NCI-H1092 (cell line): Measurements from ENCODE around the gene JMJD1C.
"Not testable (repeated sequence)": the region's sequence is repeated elsewhere in the genome, so short reads cannot be mapped to it uniquely, and the experiment has no call there.

ENCODE experiments used
- DNase-seq: peaks from one replicate; lab custom pipeline; 2025; lab: John Stamatoyannopoulos, UW

Gene JMJD1C

DNA sequence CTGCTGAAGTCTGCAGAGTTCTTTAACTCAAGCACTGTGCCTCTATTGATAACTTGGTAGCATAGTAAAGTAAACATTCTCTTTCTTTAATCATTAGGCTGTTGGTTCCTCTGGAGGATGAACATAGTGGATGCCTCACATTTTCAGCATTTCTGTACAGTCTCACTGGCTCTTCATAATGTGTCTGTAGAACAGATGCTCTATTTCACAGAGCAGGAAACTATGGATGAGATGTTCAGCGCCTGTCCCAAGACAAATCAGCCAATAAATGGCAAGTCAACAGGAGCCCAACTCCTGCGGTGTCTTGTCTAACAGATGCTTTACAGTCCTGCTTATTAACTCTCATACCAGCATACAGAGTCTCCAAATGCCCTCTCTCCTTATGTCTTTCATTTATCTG is 296.2 kb downstream of the JMJD1C start:
- DNase-seq, result no peak

DNA sequence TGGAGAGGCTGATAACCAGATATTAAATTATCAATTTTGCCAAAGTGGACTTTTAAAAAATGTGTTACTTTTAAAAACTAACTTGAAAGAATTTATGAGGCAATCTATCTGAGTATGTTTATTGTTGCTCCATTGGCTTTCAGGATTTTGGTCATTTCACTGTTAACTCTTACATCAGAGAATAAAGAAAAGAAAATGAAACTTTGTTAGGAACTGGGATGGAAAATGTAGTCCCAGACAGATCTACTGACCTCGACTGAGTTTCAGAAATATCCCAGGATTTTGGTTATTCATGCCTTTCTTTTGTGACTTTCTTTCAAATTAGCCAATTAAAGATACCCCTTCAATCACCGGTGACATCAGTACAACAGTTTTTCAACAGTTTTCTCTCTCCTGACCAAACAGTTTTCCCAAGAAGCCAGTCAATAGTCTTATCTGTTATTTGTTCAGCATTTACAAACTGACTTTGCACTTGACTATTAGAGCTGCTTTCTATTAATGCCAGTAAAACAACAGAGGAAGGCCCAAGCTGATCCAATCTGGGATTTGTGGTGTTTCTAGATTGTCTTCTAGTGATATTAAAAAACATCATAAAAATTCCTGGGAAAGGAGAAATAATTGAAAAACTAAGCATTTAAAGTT is 296.8 kb downstream of the JMJD1C start:
- DNase-seq, result no peak

DNA sequence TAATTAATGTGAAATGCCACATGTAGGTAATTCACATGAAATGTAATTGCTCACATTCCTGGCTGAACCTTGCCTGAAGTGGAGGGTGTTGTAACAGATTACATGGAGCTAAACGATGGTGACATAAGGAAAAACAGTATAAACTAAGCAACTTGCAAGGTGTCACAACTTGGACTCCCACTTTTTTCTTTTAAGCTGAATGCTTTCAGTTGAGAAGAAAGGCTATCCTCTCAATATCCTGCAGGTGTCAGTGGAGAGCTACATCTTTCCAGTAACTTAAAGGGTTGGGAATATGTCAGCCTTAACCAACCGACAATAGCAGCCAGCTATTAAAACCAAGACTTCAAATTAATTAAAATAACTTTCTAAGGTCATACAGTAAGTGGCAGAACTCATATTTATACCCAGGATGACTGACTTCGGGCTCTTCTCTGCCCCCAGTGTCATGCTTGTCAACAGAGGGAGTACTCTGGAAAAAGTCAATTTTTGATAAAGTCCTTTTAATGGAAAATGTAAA is 299.0 kb downstream of the JMJD1C start:
- peak; percentile 43 for DNase-seq

DNA sequence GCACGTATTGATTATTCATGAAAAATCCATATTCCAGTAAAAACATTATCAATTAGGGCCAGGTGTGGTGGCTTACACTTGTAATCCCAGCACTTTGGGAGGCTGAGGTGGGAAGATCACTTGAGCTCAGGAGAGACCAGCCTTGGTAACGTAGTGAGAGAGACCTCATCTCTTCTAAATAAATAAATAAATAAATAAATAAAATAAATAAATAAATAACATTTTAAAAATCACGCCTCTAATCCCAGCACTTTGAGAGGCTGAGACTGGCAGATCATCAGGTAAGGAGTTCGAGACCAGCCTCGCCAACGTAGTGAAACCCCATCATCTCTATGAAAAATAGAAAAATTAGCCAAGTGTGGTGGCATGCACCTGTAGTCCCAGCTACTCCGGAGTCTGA is 300.5 kb downstream of the JMJD1C start:
- DNase-seq, result no peak

DNA sequence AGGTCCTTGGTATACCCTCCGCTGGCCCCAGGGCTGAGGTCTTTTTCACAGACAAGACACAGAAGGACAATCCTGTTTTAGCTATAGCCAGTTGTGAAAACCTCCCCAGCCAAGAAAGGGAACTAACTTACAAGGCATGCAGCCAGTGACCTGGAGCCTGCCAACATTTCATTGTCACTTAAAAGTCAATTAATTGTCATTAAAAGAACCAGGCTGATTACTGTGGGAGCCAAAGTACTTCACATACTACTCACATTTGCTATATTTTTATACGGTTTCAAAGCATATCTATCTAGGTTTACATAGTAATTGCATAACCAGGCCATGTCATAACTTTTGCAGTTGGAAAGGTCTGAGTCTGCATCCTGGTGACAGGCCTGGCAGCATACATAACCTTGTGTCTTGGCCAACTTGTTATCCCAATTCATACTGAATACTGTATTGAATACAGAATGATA is 301.6 kb downstream of the JMJD1C start:
- DNase-seq, result no peak

DNA sequence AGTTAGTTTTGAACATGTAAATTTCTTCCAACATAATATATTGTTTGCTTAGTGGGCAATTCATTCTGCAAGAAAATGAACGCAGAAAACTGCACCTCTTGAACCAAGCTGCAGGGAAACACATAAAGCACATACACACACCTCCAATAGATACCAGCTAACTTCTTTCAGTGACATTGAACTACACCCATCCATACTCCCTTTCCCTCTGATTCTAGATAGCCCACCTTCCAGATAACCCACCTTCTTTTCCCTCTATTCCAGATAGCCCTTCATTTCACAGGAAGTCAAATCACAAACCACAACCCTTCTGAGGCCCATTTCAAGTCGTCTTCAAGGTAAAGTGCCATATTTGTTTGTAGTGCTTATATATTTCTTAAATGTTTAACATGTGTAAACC is 304.2 kb downstream of the JMJD1C start:
- DNase-seq, result no peak

DNA sequence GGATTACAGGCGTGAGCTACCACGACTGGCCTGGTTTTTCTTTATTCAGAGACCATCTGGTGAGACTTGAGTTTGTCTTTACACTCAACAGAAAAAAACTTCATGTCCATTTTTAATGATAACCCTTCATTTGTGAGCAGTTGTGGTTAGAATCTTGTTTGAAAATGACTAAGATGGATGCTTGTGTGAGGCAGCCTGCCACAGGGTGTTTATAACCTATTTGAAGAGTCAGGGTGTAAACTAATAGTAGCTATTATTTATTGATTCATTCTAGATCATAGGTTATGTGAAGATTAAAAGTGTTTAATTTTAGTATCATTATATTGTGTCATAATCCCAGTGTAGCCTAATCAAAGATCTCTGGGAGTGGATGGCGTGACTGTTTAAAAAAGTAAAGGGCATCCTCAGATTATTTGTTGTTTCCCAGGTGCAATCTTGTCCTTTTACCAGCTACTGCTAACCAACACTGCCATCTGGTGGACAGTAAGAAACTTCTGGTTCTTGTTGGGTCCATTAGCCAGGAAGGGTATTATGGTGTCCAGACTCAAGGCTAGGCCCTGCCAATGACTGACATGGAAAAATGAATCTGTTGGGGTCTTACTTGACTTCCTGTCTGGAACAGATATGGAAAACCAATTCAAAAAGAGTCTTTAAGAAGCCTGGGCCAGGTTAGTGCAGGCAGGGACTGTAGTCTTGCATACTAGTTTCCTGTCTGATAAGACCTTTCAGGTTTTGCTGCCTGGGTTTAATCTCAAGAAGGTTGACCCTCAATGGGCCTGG is 307.7 kb downstream of the JMJD1C start:
- peak; percentile 73 for DNase-seq

DNA sequence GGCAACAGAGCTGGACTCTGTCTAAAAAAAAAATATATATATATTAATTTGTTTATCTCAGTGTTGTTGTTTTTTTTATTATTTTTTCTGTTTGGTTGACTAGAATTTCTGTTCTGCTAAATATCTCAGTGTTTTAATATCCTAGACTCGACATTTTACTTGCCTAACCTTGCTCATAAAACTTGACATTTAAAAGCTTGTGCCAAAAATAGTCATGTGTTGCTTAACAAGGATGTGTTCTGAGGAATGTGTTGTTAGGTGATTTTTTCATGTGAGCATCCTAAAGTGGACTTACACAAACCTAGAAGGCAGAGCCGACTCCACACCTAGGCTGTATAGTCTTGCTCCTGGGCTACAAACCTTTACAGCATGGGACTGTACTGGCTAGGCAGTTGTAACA is 309.5 kb downstream of the JMJD1C start:
- no peak for DNase-seq

DNA sequence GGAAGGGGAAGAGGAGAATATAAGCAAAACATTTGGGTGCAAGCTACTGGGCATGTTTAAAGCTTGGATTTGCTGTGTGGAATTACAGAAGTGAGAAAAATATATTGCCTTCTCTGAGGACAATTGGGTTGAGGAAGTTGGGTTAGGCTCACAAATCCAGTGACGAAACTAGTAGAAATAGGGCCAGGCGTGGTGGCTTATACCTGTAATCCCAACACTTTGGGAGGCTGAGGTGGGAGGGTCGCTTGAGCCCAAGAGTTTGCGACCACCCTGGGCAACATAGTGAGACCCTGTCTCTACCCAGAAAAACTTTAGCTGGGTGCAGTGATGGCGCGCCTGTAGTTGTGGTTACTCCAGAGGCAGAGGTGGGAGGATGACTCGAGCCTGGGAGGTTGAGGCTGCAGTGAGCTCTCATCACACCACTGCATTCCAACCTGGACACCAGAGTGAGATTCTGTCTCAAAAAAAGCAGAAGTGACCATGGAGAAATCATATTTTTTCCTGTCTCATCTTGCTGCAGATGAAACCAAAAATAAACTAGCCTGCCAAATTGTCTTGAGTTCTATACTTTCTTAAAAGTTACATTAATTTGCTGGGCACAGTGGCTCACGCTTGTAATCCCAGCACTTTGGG is 310.3 kb downstream of the JMJD1C start:
- no peak for DNase-seq

DNA sequence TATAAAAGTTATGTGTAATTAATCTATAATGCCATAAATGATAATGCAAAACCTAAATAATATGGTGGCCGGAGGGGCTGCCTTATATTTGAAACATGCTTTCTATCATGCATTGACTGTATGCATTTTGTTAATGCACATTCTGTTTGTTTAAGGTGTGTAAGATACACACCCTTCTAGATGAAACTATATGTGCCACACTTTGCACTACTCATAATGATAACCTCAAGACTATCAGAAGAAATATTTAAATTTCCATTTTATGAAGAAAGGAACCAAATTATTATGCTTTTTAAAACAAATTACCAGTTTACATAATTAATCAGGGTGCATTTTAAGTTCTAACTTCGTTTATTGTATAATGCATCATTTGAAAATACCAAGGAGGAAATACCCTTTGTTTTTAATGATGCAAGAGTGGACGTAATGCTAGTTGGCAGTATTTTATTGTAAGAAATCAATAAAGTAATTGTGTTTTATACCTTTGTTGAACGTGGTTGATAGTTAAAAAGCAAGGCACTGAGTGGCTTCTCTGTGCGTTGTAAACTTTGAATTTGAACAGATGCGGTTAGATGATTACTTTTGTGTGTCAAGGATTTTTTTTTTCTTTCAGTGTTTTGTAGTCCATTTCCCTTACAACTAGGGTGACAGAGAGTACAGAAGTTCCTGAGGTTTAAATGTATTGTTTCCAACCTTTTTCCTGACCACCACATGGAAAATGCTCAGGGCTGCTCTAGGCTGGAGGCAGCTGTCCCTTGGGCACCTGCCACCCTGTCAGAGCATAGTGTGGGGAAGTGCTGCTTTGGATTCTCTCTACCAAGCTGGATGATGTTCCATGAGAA is 311.0 kb downstream of the JMJD1C start:
- DNase-seq, result no peak

DNA sequence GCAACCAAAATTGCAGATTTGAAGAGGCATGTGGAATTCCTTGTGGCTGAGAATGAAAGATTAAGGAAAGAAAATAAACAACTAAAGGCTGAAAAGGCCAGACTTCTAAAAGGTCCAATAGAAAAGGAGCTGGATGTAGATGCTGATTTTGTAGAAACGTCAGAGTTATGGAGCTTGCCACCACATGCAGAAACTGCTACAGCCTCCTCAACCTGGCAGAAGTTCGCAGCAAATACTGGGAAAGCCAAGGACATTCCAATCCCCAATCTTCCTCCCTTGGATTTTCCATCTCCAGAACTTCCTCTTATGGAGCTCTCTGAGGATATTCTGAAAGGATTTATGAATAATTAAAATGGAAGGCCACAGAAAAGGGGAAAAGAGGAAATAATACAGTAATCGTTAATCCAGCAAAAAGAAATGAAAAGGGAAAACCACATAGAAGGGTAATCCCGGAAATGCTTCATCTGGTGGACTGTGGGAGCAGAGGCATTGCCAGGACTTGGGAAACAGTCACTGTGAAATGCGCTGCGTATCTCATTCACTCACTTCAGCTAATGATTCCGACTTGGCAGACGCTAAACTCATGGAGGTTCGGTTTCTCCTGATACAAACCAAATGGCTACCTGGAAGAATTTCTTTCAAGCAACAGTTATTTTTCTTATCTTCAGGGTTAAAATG is 311.8 kb downstream of the JMJD1C start:
- DNase-seq, result not testable (repeated sequence)

DNA sequence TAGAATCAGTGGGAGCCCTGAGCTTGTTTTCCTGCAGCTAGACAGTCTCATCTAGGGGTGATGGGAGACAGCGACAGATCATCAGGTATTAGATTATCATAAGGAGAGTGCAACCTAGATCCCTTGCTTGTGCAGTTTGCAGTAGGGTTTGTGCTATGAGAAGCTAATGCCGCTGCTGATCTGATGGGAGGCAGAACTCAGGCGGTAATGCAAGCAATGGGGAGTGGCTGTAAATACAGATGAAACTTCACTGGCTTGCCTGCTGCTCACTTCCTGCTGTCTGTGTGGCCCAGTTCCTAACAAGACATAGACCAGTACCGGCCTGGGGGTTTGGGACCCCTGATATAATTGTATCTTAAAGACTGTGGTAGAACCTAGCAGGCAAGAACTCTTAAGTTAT is 315.0 kb downstream of the JMJD1C start:
- no peak for DNase-seq

DNA sequence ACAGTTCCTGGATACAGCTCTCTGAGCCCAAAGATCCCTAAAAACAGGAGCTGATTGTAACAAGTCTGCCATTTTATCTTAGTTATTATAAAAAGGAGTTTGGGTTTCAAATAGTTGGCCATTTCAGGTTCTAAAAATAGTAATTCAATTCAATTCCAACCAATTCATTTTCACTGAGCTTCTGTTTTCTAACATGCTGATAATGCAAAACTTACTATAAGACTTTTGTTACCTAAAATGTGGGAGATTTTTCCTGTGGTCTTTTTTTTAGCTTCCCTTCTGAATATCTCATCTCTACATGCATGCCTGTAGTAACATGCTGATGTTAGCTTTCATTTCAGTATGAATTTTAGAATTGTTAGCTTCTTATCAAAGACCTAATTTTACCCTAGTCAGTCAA is 319.3 kb downstream of the JMJD1C start:
- DNase-seq, result no peak

DNA sequence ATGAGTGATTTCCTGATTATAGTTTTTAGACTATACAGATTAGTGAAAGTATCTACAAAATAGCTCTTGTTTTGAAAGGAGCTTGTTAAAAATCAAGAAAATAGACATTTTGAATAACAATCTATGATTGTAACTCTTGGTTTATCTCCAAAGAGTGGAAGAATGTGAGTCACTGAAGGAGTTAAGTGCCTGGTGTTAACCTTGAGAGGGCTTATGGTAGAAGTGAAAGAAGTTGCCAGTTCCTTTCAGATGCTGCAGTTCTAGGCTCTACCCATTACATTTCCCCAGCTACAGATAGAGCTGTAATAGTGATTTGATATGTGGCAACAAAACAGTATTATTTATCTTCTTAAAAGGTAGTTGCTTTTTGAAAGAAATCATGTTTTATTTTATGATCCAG is 320.0 kb downstream of the JMJD1C start:
- DNase-seq, result no peak

DNA sequence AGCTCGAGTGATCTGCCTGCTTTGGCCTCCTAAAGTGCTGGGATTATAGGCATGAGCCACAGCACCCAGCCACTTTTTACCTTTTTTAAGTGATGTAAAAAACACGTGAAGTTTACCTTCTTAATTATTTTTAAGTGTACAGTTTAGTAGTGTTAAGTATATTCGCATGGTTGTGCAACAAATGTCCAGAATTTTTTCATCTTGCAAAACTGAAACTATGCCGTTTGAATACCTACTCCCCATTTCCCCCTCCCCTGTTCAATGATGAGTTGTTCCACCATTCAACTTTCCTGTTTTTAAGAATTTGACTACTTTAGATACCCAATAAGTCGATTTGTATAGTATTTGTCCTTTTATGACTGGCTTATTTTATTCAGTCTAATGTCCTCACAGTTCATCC is 321.8 kb downstream of the JMJD1C start:
- DNase-seq, result no peak

DNA sequence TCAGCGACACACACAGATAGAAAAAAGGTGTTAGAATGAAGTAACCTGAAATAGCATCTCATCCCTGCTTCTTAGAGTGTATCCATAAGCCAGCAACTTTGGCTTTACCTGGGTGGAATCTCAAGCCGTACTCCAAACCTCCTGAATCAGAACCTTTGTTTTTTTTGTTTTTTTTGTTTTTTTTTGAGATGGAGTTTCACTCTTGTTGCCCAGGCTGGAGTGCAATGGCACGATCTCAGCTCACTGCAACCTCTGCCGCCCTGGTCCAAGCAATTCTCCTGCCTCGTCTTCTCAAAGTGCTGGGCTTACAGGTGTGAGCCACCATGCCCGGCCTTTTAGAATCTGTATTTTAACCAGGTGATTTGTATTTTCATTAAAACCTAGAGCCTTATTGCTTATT is 323.6 kb downstream of the JMJD1C start:
- no peak for DNase-seq

DNA sequence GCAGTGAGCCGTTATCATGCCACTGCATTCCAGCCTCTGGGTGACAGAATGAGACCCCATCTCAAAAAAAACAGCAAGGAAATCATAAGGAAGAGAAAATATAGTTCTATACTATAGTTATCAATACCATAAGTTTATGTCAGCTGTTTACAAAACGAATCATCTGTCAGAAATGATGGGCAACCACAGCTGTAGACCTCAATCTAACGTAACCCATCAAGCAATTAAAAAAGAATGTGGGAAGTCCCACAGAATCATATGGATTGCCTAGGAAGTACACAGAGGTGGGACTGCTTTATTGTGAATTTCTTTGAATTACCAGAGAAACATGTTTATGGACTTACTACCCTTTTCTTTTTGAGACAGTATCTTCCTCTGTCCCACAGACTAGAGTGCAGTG is 325.7 kb downstream of the JMJD1C start:
- no peak for DNase-seq

DNA sequence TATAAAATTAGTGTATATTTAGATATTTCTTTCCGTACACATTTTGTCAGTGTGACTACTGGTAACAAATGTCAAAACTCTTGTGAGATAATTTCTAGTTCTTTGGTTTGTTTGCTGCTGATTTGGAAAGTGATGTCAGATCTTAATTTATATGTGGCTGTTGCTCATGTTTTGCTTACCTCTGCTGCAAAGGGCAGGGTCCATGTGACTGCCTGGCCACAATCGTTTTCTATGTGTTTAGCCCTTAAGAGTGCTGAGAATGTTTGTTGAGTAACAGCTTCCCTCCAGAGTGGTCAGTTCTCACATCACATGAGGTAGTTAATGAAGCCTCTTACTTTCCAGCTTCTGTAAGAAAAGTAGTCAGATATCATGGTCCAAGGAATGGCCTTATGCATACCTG is 328.5 kb downstream of the JMJD1C start:
- DNase-seq, result no peak

DNA sequence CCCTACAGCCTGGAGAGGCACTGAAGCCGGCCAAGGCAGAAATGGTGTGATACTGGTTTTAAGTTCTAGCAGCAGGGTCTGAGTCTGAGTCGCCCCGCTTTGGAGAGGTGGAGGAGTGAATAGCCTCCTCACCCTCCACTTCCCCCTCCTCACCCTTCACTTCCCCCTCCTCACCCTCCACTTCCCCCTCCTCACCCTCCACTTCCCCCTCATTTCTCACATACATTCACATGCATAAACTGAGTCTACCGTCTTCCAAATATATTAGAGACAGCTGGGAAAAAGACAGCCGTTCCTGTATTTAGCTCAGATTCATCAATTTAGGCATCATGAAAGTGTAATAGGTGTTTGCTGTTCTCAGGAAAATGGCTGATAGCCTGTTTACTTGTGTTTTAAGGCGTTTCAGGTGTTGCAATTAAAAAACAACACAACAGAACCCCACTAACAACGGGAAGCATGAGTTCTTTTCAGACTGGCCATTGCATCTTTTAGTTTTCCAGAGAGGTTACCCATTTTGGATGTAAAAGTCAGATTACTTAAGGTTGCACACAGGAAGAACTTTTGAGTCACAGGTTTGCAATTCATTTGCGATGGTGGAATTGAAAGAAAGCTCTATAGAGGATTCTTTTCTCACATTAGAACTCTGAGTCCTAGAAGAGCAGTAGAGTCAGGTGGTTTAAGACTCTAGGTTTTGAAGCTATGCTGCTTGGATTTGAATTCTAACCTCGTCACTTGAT is 331.8 kb downstream of the JMJD1C start:
- no peak for DNase-seq

DNA sequence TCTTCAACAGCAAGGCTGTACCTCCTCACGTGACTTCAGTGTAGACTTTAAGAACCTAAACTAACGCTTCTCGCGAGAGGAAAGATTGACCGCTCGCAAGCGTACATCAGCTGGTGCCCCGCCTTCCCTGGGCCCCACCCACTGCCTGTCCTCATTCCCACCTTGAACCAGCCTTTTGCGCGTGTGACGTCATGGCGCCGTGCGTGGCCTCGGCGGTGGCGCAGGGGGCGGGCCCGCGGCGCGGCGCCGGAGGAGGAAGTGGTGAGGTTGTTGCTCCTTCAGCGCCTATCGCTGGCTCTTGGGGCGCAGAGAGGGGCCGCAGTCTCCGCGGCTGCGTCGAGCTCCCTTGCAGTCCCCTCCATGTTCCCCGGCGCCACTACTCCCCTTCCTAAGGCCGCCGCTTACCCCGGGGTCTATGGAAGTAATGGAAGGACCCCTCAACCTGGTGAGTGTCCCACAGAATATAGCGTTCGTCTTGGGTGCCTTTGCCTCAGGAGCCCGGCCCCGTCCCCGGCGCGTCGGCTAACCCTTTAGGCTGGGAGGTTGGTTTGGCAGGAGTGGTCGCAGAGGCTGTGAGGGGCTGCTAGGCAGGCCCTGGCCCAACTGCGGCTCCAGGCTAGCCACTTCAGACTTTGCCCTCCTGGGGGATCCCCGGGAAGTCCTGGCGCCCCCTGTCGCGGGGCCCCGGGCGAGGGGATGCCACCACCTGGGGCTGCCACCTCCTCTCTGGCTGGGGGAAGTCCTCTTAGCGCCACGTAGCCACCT is 332.5 kb downstream of the JMJD1C start, which contains the start of gene NRBF2:
TSS of gene NRBF2 (plus strand) at position 273 of the 765 bp plus-strand sequence. CDS start at position 416, 143 bp downstream.
- peak; percentile 93 for DNase-seq
